ENCODE data around the gene USF2. TPM values are rescaled to one million over a fixed set of nuclear protein-coding genes. Genes with fewer than 3 reads are reported as not detected.
A peak's percentile ranks its signal among the peaks of the same experiment; 100 is the strongest.

The USF2 gene
- total RNA-seq, 1 donor from 2014 or later: 133 TPM

GRCh38 chr19:35265900-35266519, 2.8 kb upstream of the USF2 start:
- TF ChIP-seq CTCF (conservative IDR thresholded peaks at IDR 0.05): no peak
- Mint-ChIP-seq H3K36me3 (peaks cover 3% of the 10 kb centered on the region), H3K27me3 (no peaks in the 10 kb centered on the region), H3K27ac (peak overlapping the region; percentile 68), H3K4me3 (peak overlapping the region; percentile 84), H3K9me3 (no peaks in the 10 kb centered on the region), H3K4me1 (ENCODE audit: unreplicated experiment) (peaks cover 13% of the 10 kb centered on the region)
- peak; percentile 37 for DNase-seq (ENCODE audit: extremely low spot score, unreplicated experiment)

GRCh38 chr19:35266520-35267352, 2.0 kb upstream of the USF2 start:
- Mint-ChIP-seq H3K4me3 (peak overlapping the region; percentile 93), H3K4me1 (ENCODE audit: unreplicated experiment) (peaks cover 13% of the 10 kb centered on the region), H3K9me3 (no peaks in the 10 kb centered on the region), H3K36me3 (peaks cover 4% of the 10 kb centered on the region), H3K27me3 (no peaks in the 10 kb centered on the region), H3K27ac (peak overlapping the region; percentile 68)
- TF ChIP-seq CTCF (conservative IDR thresholded peaks at IDR 0.05): no peak
- DNase-seq (ENCODE audit: extremely low spot score, unreplicated experiment): no peak

DNA sequence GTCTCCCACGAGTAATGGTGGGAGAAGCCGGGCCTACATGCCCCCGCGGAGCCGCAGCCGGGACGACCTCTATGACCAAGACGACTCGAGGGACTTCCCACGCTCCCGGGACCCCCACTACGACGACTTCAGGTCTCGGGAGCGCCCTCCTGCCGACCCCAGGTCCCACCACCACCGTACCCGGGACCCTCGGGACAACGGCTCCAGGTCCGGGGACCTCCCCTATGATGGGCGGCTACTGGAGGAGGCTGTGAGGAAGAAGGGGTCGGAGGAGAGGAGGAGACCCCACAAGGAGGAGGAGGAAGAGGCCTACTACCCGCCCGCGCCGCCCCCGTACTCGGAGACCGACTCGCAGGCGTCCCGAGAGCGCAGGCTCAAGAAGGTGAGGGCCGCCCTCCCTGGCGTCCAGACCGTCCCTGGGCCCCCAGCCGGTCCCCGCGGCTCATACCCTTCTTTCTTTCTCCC, 1.4 kb upstream of the USF2 start:
- no peak for DNase-seq (ENCODE audit: extremely low spot score, unreplicated experiment)
- H3K36me3 Mint-ChIP-seq: peaks cover 4% of the 10 kb centered on the region
- no peaks in the 10 kb centered on the region for H3K9me3 Mint-ChIP-seq
- peak overlapping the region; percentile 94 for H3K27ac Mint-ChIP-seq
- H3K4me1 Mint-ChIP-seq (ENCODE audit: unreplicated experiment): peaks cover 18% of the 10 kb centered on the region
- TF ChIP-seq CTCF (conservative IDR thresholded peaks at IDR 0.05): no peak
- peak overlapping the region; percentile 93 for H3K4me3 Mint-ChIP-seq
- no peaks in the 10 kb centered on the region for H3K27me3 Mint-ChIP-seq

DNA sequence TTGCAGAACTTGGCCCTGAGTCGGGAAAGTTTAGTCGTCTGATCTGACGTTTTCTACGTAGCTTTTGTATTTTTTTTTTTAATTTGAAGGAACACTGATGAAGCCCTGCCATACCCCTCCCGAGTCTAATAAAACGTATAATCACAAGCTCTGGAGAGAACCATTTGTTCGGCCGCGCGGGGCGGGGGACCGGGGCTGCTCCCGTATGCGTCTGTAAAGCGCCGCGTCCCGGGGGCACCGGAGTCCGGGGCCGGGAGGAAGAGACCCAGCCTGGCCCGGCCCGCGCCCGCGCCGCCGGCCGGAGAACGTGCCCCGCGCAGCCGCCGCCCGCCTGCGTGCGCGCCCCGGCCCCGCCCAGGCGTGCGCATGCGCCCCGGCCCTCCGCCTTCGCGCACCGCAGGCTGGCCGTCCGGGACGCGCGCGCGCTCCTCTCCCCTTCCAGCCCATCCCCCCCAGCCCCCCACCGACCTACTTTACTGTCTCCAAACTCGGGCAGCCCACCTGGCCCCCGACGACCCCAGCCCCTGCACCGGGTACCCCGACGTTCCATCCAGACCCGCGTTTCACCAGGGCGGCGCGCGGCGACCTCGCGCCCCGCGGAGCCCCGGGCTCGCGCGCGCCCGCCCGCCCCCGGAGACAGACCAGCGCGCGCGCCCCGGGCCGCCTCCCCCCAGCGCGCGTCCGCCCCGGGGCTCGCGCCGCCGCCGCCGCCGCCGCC, 785 bp upstream of the USF2 start:
- H3K36me3 Mint-ChIP-seq: peaks cover 4% of the 10 kb centered on the region
- DNase-seq (ENCODE audit: extremely low spot score, unreplicated experiment): peak; percentile 85
- no peaks in the 10 kb centered on the region for H3K27me3 Mint-ChIP-seq
- H3K27ac Mint-ChIP-seq: peak overlapping the region; percentile 94
- H3K4me3 Mint-ChIP-seq: peak overlapping the region; percentile 93
- TF ChIP-seq CTCF (conservative IDR thresholded peaks at IDR 0.05): no peak
- H3K9me3 Mint-ChIP-seq: no peaks in the 10 kb centered on the region
- peaks cover 18% of the 10 kb centered on the region for H3K4me1 Mint-ChIP-seq (ENCODE audit: unreplicated experiment)

- TF ChIP-seq CTCF (conservative IDR thresholded peaks at IDR 0.05): peak; percentile 99
- Mint-ChIP-seq H3K4me3 (peak overlapping the region; percentile 78), H3K4me1 (ENCODE audit: unreplicated experiment) (peaks cover 18% of the 10 kb centered on the region), H3K27me3 (no peaks in the 10 kb centered on the region), H3K9me3 (no peaks in the 10 kb centered on the region), H3K36me3 (peaks cover 9% of the 10 kb centered on the region), H3K27ac (peak overlapping the region; percentile 76)
- DNase-seq (ENCODE audit: extremely low spot score, unreplicated experiment): peak; percentile 90
Observed at GRCh38 chr19:35269438-35270117, 816 bp downstream of the USF2 start.

Measured in type B pancreatic cell (in vitro differentiated cells).